T-cell (primary cell): ENCODE measurements around the gene FTO. TPM values are rescaled to one million over a fixed set of nuclear protein-coding genes. Genes with fewer than 3 reads are reported as not detected.
"Not testable (repeated sequence)": the region's sequence is repeated elsewhere in the genome, so short reads cannot be mapped to it uniquely, and the experiment has no call there.

ENCODE experiments used
- ATAC-seq, 4 experiments: fragments of 200-7000 bp in 3 of 4; fragments of 150-1000 bp in 1 of 4; cut with Tn5 transposase; replicated peaks in 1 of 4; 1 replicate in 3 of 4; 2 replicates in 1 of 4; pipeline ENCODE4 v1.10.0; 2021; ENCODE audit warnings: moderate library complexity in 3 of 4, mild to moderate bottlenecking in 2 of 4, moderate number of reproducible peaks in 1 of 4
- CTCF ChIA-PET, 2 donors: fragments of 300-600 bp; sonication (Branson Sonifier 250); formaldehyde crosslinking; loops; one replicate each; lab custom pipeline; 2022; ENCODE audit warnings: antibody characterized with exemption in 2 of 2; lab: Charles Lee
- POLR2A ChIA-PET, 2 donors: fragments of 300-600 bp; sonication (Branson Sonifier 250); formaldehyde crosslinking; loops; one replicate each; lab custom pipeline; 2022; ENCODE audit warnings: antibody characterized with exemption in 2 of 2; lab: Charles Lee
- DNase-seq, 35 experiments: peaks; one replicate each; pipeline versions ENCODE4 v3.0.0 to v3.0.0-alpha.2; 2013 to 2023
- H3K27ac ChIP-seq: one replicate; pipeline ENCODE4 v1.5.1; 2013; ENCODE audit warnings: low read length
- H3K27me3 ChIP-seq, 2 experiments: replicated peaks in 1 of 2; 1 replicate in 1 of 2; 2 replicates in 1 of 2; pipeline versions ENCODE4 v1.6.1 to v1.7.0; 2013; ENCODE audit warnings: low read length in 1 of 2, mixed read lengths in 1 of 2; ENCODE audit not compliant: control insufficient read depth in 2 of 2, insufficient read depth in 2 of 2; ENCODE audit errors: extremely low read depth in 1 of 2
- H3K36me3 ChIP-seq, 2 donors: 1 replicate in 1 of 2; 2 replicates in 1 of 2; pipeline versions ENCODE4 v1.6.1 to v1.7.0; 2013; ENCODE audit warnings: low read length in 1 of 2; ENCODE audit not compliant: control insufficient read depth in 2 of 2, insufficient read depth in 1 of 2; ENCODE audit errors: extremely low read depth in 1 of 2
- H3K4me1 ChIP-seq, 2 experiments: 1 replicate in 1 of 2; 2 replicates in 1 of 2; pipeline versions ENCODE4 v1.6.1 to v1.7.0; 2013; ENCODE audit warnings: low read length in 2 of 2, mixed read lengths in 1 of 2; ENCODE audit not compliant: insufficient read depth in 2 of 2, control insufficient read depth in 1 of 2; ENCODE audit errors: extremely low read depth in 1 of 2
- H3K4me3 ChIP-seq, 2 donors: 1 replicate in 1 of 2; 2 replicates in 1 of 2; pipeline versions ENCODE4 v1.5.1 to v1.7.0; 2013; ENCODE audit warnings: mild to moderate bottlenecking in 2 of 2, low read length in 1 of 2, moderate library complexity in 1 of 2; ENCODE audit not compliant: control insufficient read depth in 1 of 2; ENCODE audit errors: extremely low read depth in 1 of 2
- H3K9me3 ChIP-seq: 2 replicates; pipeline ENCODE4 v1.7.0; 2013
- H3K27ac Mint-ChIP-seq, 2 donors: one replicate each; pipeline ENCODE4 v1.8.0; 2020 to 2021; ENCODE audit warnings: mild to moderate bottlenecking in 2 of 2, mixed read lengths in 2 of 2
- H3K27me3 Mint-ChIP-seq, 2 donors: one replicate each; pipeline ENCODE4 v1.8.0; 2021 to 2022; ENCODE audit warnings: mixed read lengths in 2 of 2
- H3K36me3 Mint-ChIP-seq: one replicate; pipeline ENCODE4 v1.8.0; 2021; ENCODE audit warnings: mixed read lengths
- H3K4me1 Mint-ChIP-seq, 3 donors: one replicate each; pipeline ENCODE4 v1.8.0; 2020 to 2022; ENCODE audit warnings: mixed read lengths in 3 of 3, mild to moderate bottlenecking in 1 of 3
- H3K4me3 Mint-ChIP-seq, 3 donors: one replicate each; pipeline ENCODE4 v1.8.0; 2020 to 2022; ENCODE audit warnings: mild to moderate bottlenecking in 3 of 3, mixed read lengths in 3 of 3, moderate library complexity in 3 of 3
- H3K9me3 Mint-ChIP-seq, 3 donors: one replicate each; pipeline ENCODE4 v1.8.0; 2020 to 2022; ENCODE audit warnings: mixed read lengths in 3 of 3
- WGBS: methylation state at CpG from one replicate; pipeline ENCODE4 v1.1.5; 2013; ENCODE audit warnings: missing lambda C conversion rate; ENCODE audit not compliant: insufficient coverage; 5-methylcytosine and 5-hydroxymethylcytosine counted together
- total RNA-seq, 35 experiments: library from RNA in 6 of 35; stranded (reverse) in 6 of 35; fragments of 120-200 nt in 1 of 35; gene quantifications; one replicate each; pipeline versions ENCODE4 v1.2.1 to v1.2.4 and lab custom pipeline; 2013 to 2026

The FTO gene
- total RNA-seq, 5 donors from 2014 or later (not counting 1 experiment from before 2014, with no cell fraction given), result 44.7 to 69.0 (median 46.0) TPM

DNA sequence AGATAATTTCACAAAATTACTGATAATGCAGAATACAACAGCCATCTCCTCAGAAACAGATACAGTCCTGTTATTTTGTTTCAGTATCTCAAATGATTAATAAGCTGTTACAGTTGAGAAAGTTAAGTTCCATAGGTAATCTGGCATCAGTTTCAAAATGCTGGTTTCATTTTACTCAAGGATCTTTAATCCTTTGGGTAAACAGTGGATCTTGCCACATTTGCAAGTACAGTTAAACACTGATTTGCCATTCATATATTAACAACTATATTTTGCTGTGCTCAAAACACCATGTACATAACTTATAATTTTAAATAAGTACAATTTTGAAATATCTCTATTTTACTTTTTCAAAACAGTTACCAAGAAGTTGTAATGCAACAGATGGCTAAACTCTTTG is 31.5 kb upstream of the FTO start:
- Histone ChIP-seq H3K4me1 (no peaks in the 10 kb centered on the region), H3K4me3 (no peak overlapping the region), H3K27me3 (no peaks in the 10 kb centered on the region), H3K9me3 (no peaks in the 10 kb centered on the region), H3K27ac (no peak overlapping the region), H3K36me3 (no peaks in the 10 kb centered on the region)
- ChIA-PET POLR2A (no interaction called here), CTCF (no interaction called here)
- peaks cover 2% of the 10 kb centered on the region for H3K36me3 Mint-ChIP-seq
- ATAC-seq, result no peak
- H3K4me1 Mint-ChIP-seq, result no peaks in the 10 kb centered on the region
- no peak overlapping the region for H3K4me3 Mint-ChIP-seq
- no peaks in the 10 kb centered on the region for H3K9me3 Mint-ChIP-seq
- no peak overlapping the region for H3K27ac Mint-ChIP-seq
- no peaks in the 10 kb centered on the region for H3K27me3 Mint-ChIP-seq
- no peak for DNase-seq

GRCh38 chr16:53673189-53673588 is 30.8 kb upstream of the FTO start:
- Mint-ChIP-seq H3K4me1 (no peaks in the 10 kb centered on the region), H3K4me3 (no peak overlapping the region), H3K27ac (no peak overlapping the region), H3K36me3 (peaks cover 6% of the 10 kb centered on the region), H3K27me3 (no peaks in the 10 kb centered on the region), H3K9me3 (no peaks in the 10 kb centered on the region)
- Histone ChIP-seq H3K27ac (no peak overlapping the region), H3K4me1 (no peaks in the 10 kb centered on the region), H3K27me3 (no peaks in the 10 kb centered on the region), H3K4me3 (no peak overlapping the region), H3K36me3 (no peaks in the 10 kb centered on the region), H3K9me3 (no peaks in the 10 kb centered on the region)
- no CpG with 5 or more reads among the region's 4 CpGs for WGBS
- CTCF ChIA-PET, result no interaction called here
- DNase-seq, result no peak
- no peak for ATAC-seq
- POLR2A ChIA-PET, result no interaction called here

DNA sequence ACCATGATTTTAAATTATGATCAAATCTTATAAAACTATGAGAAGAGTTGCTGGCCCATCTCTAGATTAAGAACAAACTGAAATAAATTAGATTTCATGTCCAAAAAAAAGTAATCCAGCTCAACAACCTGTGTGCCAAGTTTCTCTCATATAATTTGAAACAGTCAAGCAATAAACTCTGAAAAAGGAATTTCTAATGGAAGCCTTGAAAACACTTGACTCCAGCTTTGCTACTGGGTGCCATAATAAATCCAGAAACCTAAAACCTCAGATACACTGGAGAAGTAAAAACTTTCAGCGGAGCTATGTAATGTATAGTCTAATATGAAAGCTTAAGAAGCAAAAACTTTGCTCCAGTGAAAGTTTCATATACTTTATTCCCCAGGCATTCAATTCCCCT is 25.8 kb upstream of the FTO start:
- Histone ChIP-seq H3K36me3 (no peaks in the 10 kb centered on the region), H3K4me3 (no peak overlapping the region), H3K27me3 (no peaks in the 10 kb centered on the region), H3K4me1 (no peaks in the 10 kb centered on the region), H3K9me3 (no peaks in the 10 kb centered on the region), H3K27ac (no peak overlapping the region)
- Mint-ChIP-seq H3K27me3 (no peaks in the 10 kb centered on the region), H3K9me3 (no peaks in the 10 kb centered on the region), H3K27ac (no peak overlapping the region), H3K4me1 (no peaks in the 10 kb centered on the region), H3K4me3 (no peak overlapping the region), H3K36me3 (peaks cover 25% of the 10 kb centered on the region)
- POLR2A ChIA-PET, result interaction anchor here in 1 of 2 donors (0.7 kb wide), 1 partner anchor 1690 kb away, joined by 3 read pairs; no protein-coding TSS in a partner anchor
- no CpG with 5 or more reads among the region's 1 CpG for WGBS
- CTCF ChIA-PET, result no interaction called here
- ATAC-seq (no peak), DNase-seq (no peak)

GRCh38 chr16:53678756-53679343 is 25.1 kb upstream of the FTO start:
- no peak overlapping the region for H3K27ac Mint-ChIP-seq
- DNase-seq (no peak), ATAC-seq (no peak)
- H3K27me3 ChIP-seq, result no peaks in the 10 kb centered on the region
- no peaks in the 10 kb centered on the region for H3K27me3 Mint-ChIP-seq
- no peaks in the 10 kb centered on the region for H3K4me1 ChIP-seq
- no peaks in the 10 kb centered on the region for H3K9me3 ChIP-seq
- no peaks in the 10 kb centered on the region for H3K9me3 Mint-ChIP-seq
- H3K36me3 ChIP-seq, result no peaks in the 10 kb centered on the region
- H3K27ac ChIP-seq, result no peak overlapping the region
- no peak overlapping the region for H3K4me3 ChIP-seq
- H3K36me3 Mint-ChIP-seq, result peaks cover 32% of the 10 kb centered on the region
- no peaks in the 10 kb centered on the region for H3K4me1 Mint-ChIP-seq
- H3K4me3 Mint-ChIP-seq, result no peak overlapping the region
- CTCF ChIA-PET, result no interaction called here
- POLR2A ChIA-PET, result no interaction called here

GRCh38 chr16:53680756-53681155 is 23.2 kb upstream of the FTO start:
- no CpG with 5 or more reads among the region's 2 CpGs for WGBS
- Histone ChIP-seq H3K27me3 (no peaks in the 10 kb centered on the region), H3K9me3 (no peaks in the 10 kb centered on the region), H3K4me3 (no peak overlapping the region), H3K4me1 (no peaks in the 10 kb centered on the region), H3K36me3 (no peaks in the 10 kb centered on the region), H3K27ac (no peak overlapping the region)
- POLR2A ChIA-PET, result no interaction called here
- Mint-ChIP-seq H3K9me3 (peaks cover 0 to 8% (median 4%) of the 10 kb centered on the region in 3 donors), H3K27me3 (no peaks in the 10 kb centered on the region), H3K27ac (no peak overlapping the region), H3K36me3 (peaks cover 44% of the 10 kb centered on the region), H3K4me3 (no peak overlapping the region), H3K4me1 (no peaks in the 10 kb centered on the region)
- CTCF ChIA-PET, result no interaction called here
- no peak for ATAC-seq
- no peak for DNase-seq

DNA sequence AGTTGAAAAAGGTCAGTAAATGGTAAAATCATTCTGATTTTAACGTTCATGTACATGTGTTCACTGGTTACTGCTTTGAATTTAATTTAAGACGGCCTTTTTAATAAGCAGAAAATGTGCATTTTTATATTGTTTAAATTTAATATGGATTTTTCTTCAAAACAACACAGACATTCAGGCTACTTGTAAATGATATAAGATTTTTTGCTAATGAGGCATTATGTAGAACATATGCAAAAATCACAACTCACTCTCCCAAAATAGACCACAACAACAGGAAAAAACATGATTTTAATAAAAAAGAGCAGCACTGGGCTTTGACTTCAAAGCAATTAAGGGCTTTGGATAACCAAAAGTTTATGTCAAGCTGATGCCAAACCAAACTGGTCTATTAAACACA is 22.6 kb upstream of the FTO start:
- Histone ChIP-seq H3K27me3 (no peaks in the 10 kb centered on the region), H3K9me3 (no peaks in the 10 kb centered on the region), H3K36me3 (no peaks in the 10 kb centered on the region), H3K4me3 (no peak overlapping the region), H3K4me1 (no peaks in the 10 kb centered on the region), H3K27ac (no peak overlapping the region)
- Mint-ChIP-seq H3K4me3 (no peak overlapping the region), H3K27ac (no peak overlapping the region), H3K36me3 (peaks cover 47% of the 10 kb centered on the region), H3K9me3 (peaks cover 0 to 8% (median 4%) of the 10 kb centered on the region in 3 donors), H3K27me3 (no peaks in the 10 kb centered on the region), H3K4me1 (no peaks in the 10 kb centered on the region)
- ATAC-seq, result no peak
- no peak for DNase-seq
- CTCF ChIA-PET, result no interaction called here
- no CpG with 5 or more reads among the region's 2 CpGs for WGBS
- POLR2A ChIA-PET, result no interaction called here

- H3K9me3 ChIP-seq, H3K27ac ChIP-seq, H3K27ac Mint-ChIP-seq, H3K27me3 ChIP-seq, H3K4me1 Mint-ChIP-seq, H3K9me3 Mint-ChIP-seq, DNase-seq, H3K36me3 ChIP-seq, H3K4me3 ChIP-seq, H3K27me3 Mint-ChIP-seq, CTCF ChIA-PET, POLR2A ChIA-PET, ATAC-seq, H3K4me1 ChIP-seq: not testable (repeated sequence)
- H3K4me3 Mint-ChIP-seq, result peak overlapping the region in 1 of 3 donors; percentile 31
- whole genome bisulfite sequencing, result no CpG with 5 or more reads among the region's 3 CpGs
- H3K36me3 Mint-ChIP-seq, result peaks cover 40% of the 10 kb centered on the region
Observed at GRCh38 chr16:53685334-53685733, 18.6 kb upstream of the FTO start.
